Nephron (organoid): Measurements from ENCODE around the gene ZNF454.

ENCODE experiments used
- H3K27ac Mint-ChIP-seq, 3 experiments: 2 replicates each; pipeline ENCODE4 v1.8.0; 2020; ENCODE audit warnings: mixed read lengths in 3 of 3, mild to moderate bottlenecking in 2 of 3, moderate library complexity in 1 of 3
- H3K27me3 Mint-ChIP-seq: 2 replicates; pipeline ENCODE4 v1.8.0; 2021; ENCODE audit warnings: low read depth, mild to moderate bottlenecking, moderate library complexity, mixed read lengths
- H3K36me3 Mint-ChIP-seq: 2 replicates; pipeline ENCODE4 v1.8.0; 2020; ENCODE audit warnings: low read depth, mixed read lengths
- H3K4me1 Mint-ChIP-seq: 2 replicates; pipeline ENCODE4 v1.8.0; 2020; ENCODE audit warnings: mixed read lengths
- H3K4me3 Mint-ChIP-seq, 3 experiments: 2 replicates each; pipeline ENCODE4 v1.8.0; 2020; ENCODE audit warnings: mild to moderate bottlenecking in 3 of 3, mixed read lengths in 3 of 3, moderate library complexity in 2 of 3
- H3K9me3 Mint-ChIP-seq: 2 replicates; pipeline ENCODE4 v1.8.0; 2020; ENCODE audit warnings: mixed read lengths
- CTCF ChIP-seq, 3 experiments: fragments of 200-600 bp; sonication (generic); IDR thresholded peaks; one replicate each; pipeline ENCODE4 v1.5.0; 2021; ENCODE audit warnings: antibody characterized with exemption in 3 of 3; ENCODE audit not compliant: unreplicated experiment in 3 of 3

The ZNF454 gene

GRCh38 chr5:178984145-178985072 lies 43.4 kb downstream of the ZNF454 start:
- H3K4me1 Mint-ChIP-seq = no peaks in the 10 kb centered on the region
- peaks cover 4% of the 10 kb centered on the region for H3K36me3 Mint-ChIP-seq
- peaks cover 5% of the 10 kb centered on the region for H3K27me3 Mint-ChIP-seq
- H3K9me3 Mint-ChIP-seq = peaks cover 58% of the 10 kb centered on the region
- H3K4me3 Mint-ChIP-seq = no peak overlapping the region
- H3K27ac Mint-ChIP-seq = no peak overlapping the region
- TF ChIP-seq CTCF (IDR thresholded peaks at IDR 0.05; ENCODE audit: unreplicated experiment in 3 of 3) = no peak

GRCh38 chr5:178986326-178986960 lies 45.4 kb downstream of the ZNF454 start:
- peaks cover 15% of the 10 kb centered on the region for H3K27me3 Mint-ChIP-seq
- H3K9me3 Mint-ChIP-seq = peaks cover 50% of the 10 kb centered on the region
- H3K4me3 Mint-ChIP-seq = no peak overlapping the region
- H3K36me3 Mint-ChIP-seq = peaks cover 4% of the 10 kb centered on the region
- TF ChIP-seq CTCF (IDR thresholded peaks at IDR 0.05; ENCODE audit: unreplicated experiment in 3 of 3) = no peak
- H3K27ac Mint-ChIP-seq = no peak overlapping the region
- H3K4me1 Mint-ChIP-seq = no peaks in the 10 kb centered on the region

GRCh38 chr5:178988436-178989220 lies 47.6 kb downstream of the ZNF454 start:
- H3K27ac Mint-ChIP-seq = no peak overlapping the region
- H3K4me1 Mint-ChIP-seq = no peaks in the 10 kb centered on the region
- no peak overlapping the region for H3K4me3 Mint-ChIP-seq

DNA sequence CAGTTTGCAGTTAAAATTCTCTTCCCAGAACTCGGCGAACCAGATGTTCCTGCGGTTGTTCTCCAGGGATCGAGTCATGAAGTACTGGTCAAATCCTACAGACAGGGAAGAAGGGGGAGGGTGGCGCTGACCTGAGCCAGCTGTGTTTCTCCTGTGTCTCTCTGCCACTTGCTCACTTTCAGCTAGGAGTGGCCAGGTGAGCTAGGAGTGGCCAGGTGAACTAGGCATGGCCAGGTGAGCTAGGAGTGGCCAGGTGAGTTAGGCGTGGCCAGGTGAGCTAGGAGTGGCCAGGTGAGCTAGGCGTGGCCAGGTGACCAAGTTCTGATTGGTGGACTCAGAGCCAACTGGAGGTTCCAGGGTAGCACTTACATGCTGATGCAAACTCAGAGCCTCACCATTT lies 48.3 kb downstream of the ZNF454 start:
- H3K4me3 Mint-ChIP-seq = no peak overlapping the region
- no peak overlapping the region for H3K27ac Mint-ChIP-seq
- peaks cover 36% of the 10 kb centered on the region for H3K9me3 Mint-ChIP-seq
- TF ChIP-seq CTCF (IDR thresholded peaks at IDR 0.05; ENCODE audit: unreplicated experiment in 3 of 3) = no peak
- H3K4me1 Mint-ChIP-seq = no peaks in the 10 kb centered on the region
- H3K36me3 Mint-ChIP-seq = peaks cover 4% of the 10 kb centered on the region
- H3K27me3 Mint-ChIP-seq = peaks cover 39% of the 10 kb centered on the region

More at GRCh38 chr5:178988436-178989220, 47.6 kb downstream of the ZNF454 start:
- Mint-ChIP-seq H3K36me3 (peaks cover 4% of the 10 kb centered on the region), H3K27me3 (peaks cover 32% of the 10 kb centered on the region), H3K9me3 (peaks cover 39% of the 10 kb centered on the region)
- TF ChIP-seq CTCF (IDR thresholded peaks at IDR 0.05; ENCODE audit: unreplicated experiment in 3 of 3) = no peak

DNA sequence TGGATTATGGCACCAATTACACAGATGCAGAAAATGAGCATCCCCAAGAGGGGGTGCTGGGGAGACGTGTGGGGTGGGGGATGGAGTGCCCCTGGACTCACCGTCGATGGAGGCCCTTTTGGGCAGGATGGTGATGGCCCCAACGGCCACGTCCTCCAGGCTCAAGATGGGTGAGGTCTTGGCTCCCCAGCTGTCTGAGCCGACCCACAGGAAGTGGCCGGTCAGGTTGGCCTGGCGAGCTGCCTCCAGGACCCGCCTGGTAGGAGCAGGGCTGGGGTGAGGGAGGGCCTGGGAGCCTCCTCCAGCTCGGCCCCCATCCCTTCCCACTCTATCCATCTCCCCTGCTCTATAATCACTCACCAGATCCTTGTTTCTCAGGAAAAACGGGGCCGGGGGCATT lies 49.5 kb downstream of the ZNF454 start:
- H3K27me3 Mint-ChIP-seq = peaks cover 45% of the 10 kb centered on the region
- H3K4me3 Mint-ChIP-seq = no peak overlapping the region
- peaks cover 4% of the 10 kb centered on the region for H3K4me1 Mint-ChIP-seq
- no peak for TF ChIP-seq CTCF (IDR thresholded peaks at IDR 0.05; ENCODE audit: unreplicated experiment in 3 of 3)
- peaks cover 36% of the 10 kb centered on the region for H3K9me3 Mint-ChIP-seq
- H3K36me3 Mint-ChIP-seq = peaks cover 4% of the 10 kb centered on the region
- no peak overlapping the region for H3K27ac Mint-ChIP-seq
